SK-N-SH treated with all-trans-retinoic acid at 6 μM for 48 hours (cell line): ENCODE data around the gene ATCAY.

Experiments used
- CSDC2 ChIP-seq: fragments of 250-450 bp; sonication (Bioruptor Pico); IDR thresholded peaks from 2 replicates; pipeline ENCODE4 v1.5.0; 2020; ENCODE audit warnings: mild to moderate bottlenecking, moderate library complexity
- ESRRG ChIP-seq: fragments of 250-450 bp; sonication (Bioruptor Pico); IDR thresholded peaks from 2 replicates; pipeline ENCODE4 v1.6.1; 2021; ENCODE audit warnings: mild to moderate bottlenecking
- RARB ChIP-seq: fragments of 250-450 bp; sonication (Bioruptor Pico); IDR thresholded peaks from 2 replicates; pipeline ENCODE4 v1.8.0; 2021; ENCODE audit warnings: mild to moderate bottlenecking, moderate library complexity
- TCF4 ChIP-seq: fragments of 250-450 bp; sonication (Bioruptor Pico); IDR thresholded peaks from 2 replicates; pipeline ENCODE4 v1.8.0; 2021; ENCODE audit warnings: mild to moderate bottlenecking, moderate library complexity, borderline replicate concordance
- TSHZ2 ChIP-seq: fragments of 250-450 bp; sonication (Bioruptor Pico); IDR thresholded peaks from 2 replicates; pipeline ENCODE4 v1.5.0; 2020; ENCODE audit warnings: mild to moderate bottlenecking, moderate library complexity
- ZC3H10 ChIP-seq: fragments of 250-450 bp; sonication (Bioruptor Pico); IDR thresholded peaks from 2 replicates; pipeline ENCODE4 v1.5.1; 2021; ENCODE audit warnings: mild to moderate bottlenecking, moderate library complexity
- TF ChIP-seq, protein P1 (sequence below): fragments of 250-450 bp; sonication (Bioruptor Pico); IDR thresholded peaks from 2 replicates; pipeline ENCODE4 v1.8.0; 2020; ENCODE audit warnings: mild to moderate bottlenecking, moderate library complexity, borderline replicate concordance

DNA sequence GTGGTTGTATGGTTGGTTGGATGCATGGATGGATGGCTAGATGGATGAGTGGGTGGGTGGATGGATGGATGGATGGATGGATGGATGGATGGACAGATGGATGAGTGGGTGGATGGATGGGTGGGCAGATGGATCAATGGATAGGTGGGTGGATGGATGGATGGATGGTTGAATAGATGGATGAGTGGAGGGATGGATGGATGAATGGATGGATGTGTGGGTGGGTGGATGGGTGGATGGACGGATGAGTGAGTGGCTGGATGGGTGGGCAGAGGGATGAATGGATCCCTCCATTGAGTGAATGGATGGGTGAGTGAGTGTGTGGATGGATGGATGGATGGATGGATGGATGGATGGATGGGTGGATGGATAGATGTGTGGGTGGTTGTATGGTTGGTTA is 43.4 kb downstream of the ATCAY start:
- TF ChIP-seq TSHZ2 (no peak), ESRRG (no peak), CSDC2 (CRISPR knock-in tag) (no peak), TCF4 (no peak), RARB (CRISPR knock-in tag) (no peak), ZC3H10 (CRISPR knock-in tag) (no peak)
- TF ChIP-seq, protein P1, sequence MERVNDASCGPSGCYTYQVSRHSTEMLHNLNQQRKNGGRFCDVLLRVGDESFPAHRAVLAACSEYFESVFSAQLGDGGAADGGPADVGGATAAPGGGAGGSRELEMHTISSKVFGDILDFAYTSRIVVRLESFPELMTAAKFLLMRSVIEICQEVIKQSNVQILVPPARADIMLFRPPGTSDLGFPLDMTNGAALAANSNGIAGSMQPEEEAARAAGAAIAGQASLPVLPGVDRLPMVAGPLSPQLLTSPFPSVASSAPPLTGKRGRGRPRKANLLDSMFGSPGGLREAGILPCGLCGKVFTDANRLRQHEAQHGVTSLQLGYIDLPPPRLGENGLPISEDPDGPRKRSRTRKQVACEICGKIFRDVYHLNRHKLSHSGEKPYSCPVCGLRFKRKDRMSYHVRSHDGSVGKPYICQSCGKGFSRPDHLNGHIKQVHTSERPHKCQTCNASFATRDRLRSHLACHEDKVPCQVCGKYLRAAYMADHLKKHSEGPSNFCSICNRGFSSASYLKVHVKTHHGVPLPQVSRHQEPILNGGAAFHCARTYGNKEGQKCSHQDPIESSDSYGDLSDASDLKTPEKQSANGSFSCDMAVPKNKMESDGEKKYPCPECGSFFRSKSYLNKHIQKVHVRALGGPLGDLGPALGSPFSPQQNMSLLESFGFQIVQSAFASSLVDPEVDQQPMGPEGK (CRISPR knock-in tag), result no peak
